ENCODE measurements around the gene KCNQ2. TPM values are rescaled to one million over a fixed set of nuclear protein-coding genes. Genes with fewer than 3 reads are reported as not detected.

Gene KCNQ2
- total RNA-seq, 1 experiment from 2014 or later: 86.5 TPM

GRCh38 chr20:63438121-63438520 lies 34.3 kb downstream of the KCNQ2 start:
- ATAC-seq (no peak), DNase-seq (ENCODE audit: low read depth, low spot score) (no peak)
- Histone ChIP-seq H2AFZ (ENCODE audit: low read depth, low read length, poor library complexity, severe bottlenecking) (no peak overlapping the region), H3K4me2 (ENCODE audit: low read length) (no peak overlapping the region), H3K9me3 (ENCODE audit: control insufficient read depth in 1 of 2, insufficient read depth in 1 of 2, low read depth in 1 of 2, low read length in 2 of 2) (no peaks in the 10 kb centered on the region; a peak in 1 of 4 replicates), H3K9ac (ENCODE audit: low read length) (no peak overlapping the region), H3K27ac (ENCODE audit: low read depth, low read length) (no peak overlapping the region), H4K20me1 (ENCODE audit: insufficient read depth) (no peaks in the 10 kb centered on the region), H3K4me1 (ENCODE audit: control insufficient read depth in 1 of 2, insufficient read depth in 2 of 2, low read length in 2 of 2) (peaks cover 3 to 13% of the 10 kb centered on the region in 2 experiments; a peak in 2 of 4 replicates), H3K4me3 (replicated peaks in 1 of 2; ENCODE audit: low read depth in 1 of 2, low read length in 2 of 2) (no peak overlapping the region), H3K9me2 (ENCODE audit: insufficient read depth) (no peaks in the 10 kb centered on the region), H3K79me2 (ENCODE audit: insufficient read depth, low read length) (peaks cover 9% of the 10 kb centered on the region; the same call in 1 of the 2 replicates), H3K36me3 (ENCODE audit: control insufficient read depth in 1 of 2, insufficient read depth in 2 of 2, low read length in 2 of 2) (no peaks in the 10 kb centered on the region; a peak in 1 of 4 replicates), H3K27me3 (ENCODE audit: insufficient read depth, low read length) (no peaks in the 10 kb centered on the region)
- no TSS peak for BruUV-seq (replicated peaks)
- POLR2A ChIA-PET: no interaction called here
- TF ChIP-seq TCF7L2 (IDR thresholded peaks at IDR 0.05; ENCODE audit: borderline replicate concordance, extremely low read depth, insufficient read depth, insufficient read length): no peak
- RAD21 ChIA-PET (ENCODE audit: low non-redundant PET in 1 of 2, low total read pairs in 2 of 2, uncharacterized antibody in 2 of 2, unreplicated experiment in 2 of 2): no interaction called here
- intact Hi-C loops (cut with micrococcal nuclease): loop anchor here (10.0 kb wide), 1 partner anchor 97 kb away; the partner anchor contains the start of gene PTK6
- CTCF ChIA-PET: no interaction called here

- Histone ChIP-seq H3K9me3 (ENCODE audit: control insufficient read depth in 1 of 2, insufficient read depth in 1 of 2, low read depth in 1 of 2, low read length in 2 of 2) (no peaks in the 10 kb centered on the region), H3K9ac (ENCODE audit: low read length) (no peak overlapping the region), H3K4me2 (ENCODE audit: low read length) (no peak overlapping the region), H3K4me3 (replicated peaks in 1 of 2; ENCODE audit: low read depth in 1 of 2, low read length in 2 of 2) (no peak overlapping the region), H3K36me3 (ENCODE audit: control insufficient read depth in 1 of 2, insufficient read depth in 2 of 2, low read length in 2 of 2) (no peaks in the 10 kb centered on the region; a peak in 1 of 4 replicates), H2AFZ (ENCODE audit: low read depth, low read length, poor library complexity, severe bottlenecking) (no peak overlapping the region), H3K27ac (ENCODE audit: low read depth, low read length) (no peak overlapping the region), H3K79me2 (ENCODE audit: insufficient read depth, low read length) (no peaks in the 10 kb centered on the region; the same call in 1 of the 2 replicates), H3K27me3 (ENCODE audit: insufficient read depth, low read length) (no peaks in the 10 kb centered on the region), H4K20me1 (ENCODE audit: insufficient read depth) (no peaks in the 10 kb centered on the region), H3K4me1 (ENCODE audit: control insufficient read depth in 1 of 2, insufficient read depth in 2 of 2, low read length in 2 of 2) (peaks cover 3 to 17% of the 10 kb centered on the region in 2 experiments; a peak in 2 of 4 replicates), H3K9me2 (ENCODE audit: insufficient read depth) (no peaks in the 10 kb centered on the region)
- ATAC-seq (no peak), DNase-seq (ENCODE audit: low read depth, low spot score) (no peak)
- no TSS peak for BruUV-seq (replicated peaks)
- POLR2A ChIA-PET: no interaction called here
- intact Hi-C loops (cut with micrococcal nuclease): loop anchor here (10.0 kb wide), 1 partner anchor 99 kb away; the partner anchor contains the start of gene PTK6
- CTCF ChIA-PET: no interaction called here
- RAD21 ChIA-PET (ENCODE audit: low non-redundant PET in 1 of 2, low total read pairs in 2 of 2, uncharacterized antibody in 2 of 2, unreplicated experiment in 2 of 2): no interaction called here
- no peak for TF ChIP-seq MAX (IDR thresholded peaks at IDR 0.05)
- TF ChIP-seq CBX3 (IDR thresholded peaks at IDR 0.05; ENCODE audit: low read depth): no peak
- no peak for TF ChIP-seq SP1 (IDR thresholded peaks at IDR 0.05; ENCODE audit: low read depth)
- TF ChIP-seq SIN3A (IDR thresholded peaks at IDR 0.05; ENCODE audit: low read depth): no peak
- TF ChIP-seq ZNF274 (IDR thresholded peaks at IDR 0.05; ENCODE audit: low read depth, low read length): no peak
- TF ChIP-seq FOSL1 (IDR thresholded peaks at IDR 0.05; ENCODE audit: low read depth): no peak
- TF ChIP-seq POLR2A (IDR thresholded peaks at IDR 0.05; ENCODE audit: borderline replicate concordance, extremely low read depth, insufficient read depth, insufficient read length): no peak
- no peak for TF ChIP-seq EGR1 (IDR thresholded peaks at IDR 0.05; ENCODE audit: low read depth)
- no peak for TF ChIP-seq EZH2phosphoT487 (IDR thresholded peaks at IDR 0.05; ENCODE audit: borderline replicate concordance)
- TF ChIP-seq ELF1 (IDR thresholded peaks at IDR 0.05; ENCODE audit: borderline replicate concordance, low read depth): no peak
- TF ChIP-seq ATF3 (IDR thresholded peaks at IDR 0.05): no peak
- TF ChIP-seq JUND (IDR thresholded peaks at IDR 0.05): no peak
- TF ChIP-seq EZH2 (IDR thresholded peaks at IDR 0.05): no peak
- no peak for TF ChIP-seq YY1 (IDR thresholded peaks at IDR 0.05; ENCODE audit: extremely low read depth, insufficient replicate concordance, low read depth, low read length)
- no peak for TF ChIP-seq REST (IDR thresholded peaks at IDR 0.05; ENCODE audit: low read depth)
- no peak for TF ChIP-seq ZFX (IDR thresholded peaks at IDR 0.05)
- TF ChIP-seq TCF7L2 (IDR thresholded peaks at IDR 0.05; ENCODE audit: borderline replicate concordance, extremely low read depth, insufficient read depth, insufficient read length): no peak
These were observed 36.9 kb downstream of the KCNQ2 start for GRCh38 chr20:63435552-63435951.

All from HCT116 (cell line).